Forelimb muscle (tissue), 1 donor: ENCODE measurements around the gene CLIC4. TPM values are rescaled to one million over a fixed set of nuclear protein-coding genes. Genes with fewer than 3 reads are reported as not detected.
"Not testable (repeated sequence)": the region's sequence is repeated elsewhere in the genome, so short reads cannot be mapped to it uniquely, and the experiment has no call there.

ENCODE experiments used
- DNase-seq: peaks from one replicate; pipeline ENCODE4 v3.0.0-alpha.2; 2013; ENCODE audit warnings: low read depth
- polyA plus RNA-seq: library from polyadenylated mRNA; unstranded; fragments of 120-200 nt; gene quantifications from one replicate; pipeline ENCODE4 v1.2.1, GENCODE V29; 2013; ENCODE audit not compliant: insufficient read length

CLIC4 gene
- polyA plus RNA-seq, 1 donor: 115 TPM

DNA sequence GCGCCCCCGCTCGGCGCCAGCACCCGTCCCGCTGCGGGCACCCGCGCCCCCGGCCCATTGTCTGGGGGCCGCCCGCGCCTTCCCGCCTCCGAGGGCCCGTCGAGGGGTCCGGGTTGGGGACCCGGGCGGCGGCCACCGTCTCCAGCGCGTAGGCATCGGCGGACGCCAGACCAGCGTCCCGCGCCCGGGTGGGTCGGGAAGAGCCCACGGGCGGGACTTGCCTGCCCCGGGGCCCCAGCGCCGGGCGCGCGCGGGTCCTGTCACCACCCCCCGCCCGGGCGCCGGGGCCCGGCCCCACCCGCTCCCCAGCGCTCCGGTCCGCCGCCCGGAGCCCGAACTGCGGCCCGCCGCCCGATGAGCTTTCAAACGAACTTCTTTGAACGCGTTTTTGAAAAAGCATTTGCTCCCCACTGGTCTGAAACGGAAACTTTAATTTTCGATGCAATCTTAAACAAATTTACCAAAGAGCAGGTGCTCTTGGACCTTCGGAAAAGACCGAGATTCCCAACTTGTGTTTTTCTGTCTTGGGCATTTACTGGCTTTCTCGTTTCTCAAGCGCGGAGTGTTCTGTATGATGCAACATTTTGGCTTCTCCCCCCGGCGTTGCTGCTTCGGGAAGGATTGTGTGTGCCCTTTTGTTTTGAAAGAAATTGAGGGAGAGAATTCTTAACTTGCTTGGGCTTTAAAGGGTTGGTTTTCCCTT is 615 bp downstream of the CLIC4 start:
- DNase-seq: no peak

DNA sequence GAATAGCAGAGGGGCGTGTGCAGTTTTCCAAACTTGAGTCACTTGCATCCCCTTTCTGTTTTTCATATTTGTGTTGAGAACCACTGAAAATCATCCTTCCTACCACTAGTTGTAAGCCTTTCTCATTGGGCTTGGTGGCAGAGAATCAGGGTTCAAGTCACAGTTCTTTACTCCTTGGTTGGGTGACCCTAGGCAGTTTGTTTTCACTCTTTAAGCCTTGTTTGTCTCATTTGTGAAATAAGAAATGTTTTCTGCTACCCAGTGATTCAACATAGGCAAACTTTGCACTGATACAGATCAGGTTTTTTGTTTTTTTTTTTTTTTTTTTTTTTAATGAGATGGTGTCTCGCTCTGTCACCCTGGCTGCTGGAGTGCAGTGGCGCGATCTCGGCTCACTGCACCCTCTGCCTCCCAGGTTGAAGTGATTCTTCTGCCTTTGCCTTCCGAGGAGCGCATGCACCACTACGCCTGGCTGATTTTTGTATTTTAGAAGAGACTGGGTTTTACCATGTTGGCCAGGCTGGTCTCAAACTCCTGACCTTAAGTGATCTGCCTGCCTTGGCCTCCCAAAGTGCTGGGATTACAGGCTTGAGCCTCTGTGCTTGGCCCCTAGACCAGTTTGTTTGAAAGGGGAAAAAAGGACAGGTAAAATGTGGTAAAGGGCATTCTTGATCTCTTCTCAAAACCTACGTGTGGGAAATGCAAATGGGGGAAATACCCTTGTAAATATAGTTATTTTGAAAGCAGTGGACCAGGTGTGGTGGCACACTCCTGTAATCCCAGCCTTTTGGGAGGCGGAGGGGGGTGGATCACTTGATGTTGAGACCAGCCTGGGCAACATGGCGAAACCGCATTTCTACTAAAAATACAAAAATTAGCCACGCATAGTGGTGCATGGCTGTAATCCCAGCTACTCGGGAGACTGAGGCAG is 3.2 kb downstream of the CLIC4 start:
- no peak for DNase-seq

DNA sequence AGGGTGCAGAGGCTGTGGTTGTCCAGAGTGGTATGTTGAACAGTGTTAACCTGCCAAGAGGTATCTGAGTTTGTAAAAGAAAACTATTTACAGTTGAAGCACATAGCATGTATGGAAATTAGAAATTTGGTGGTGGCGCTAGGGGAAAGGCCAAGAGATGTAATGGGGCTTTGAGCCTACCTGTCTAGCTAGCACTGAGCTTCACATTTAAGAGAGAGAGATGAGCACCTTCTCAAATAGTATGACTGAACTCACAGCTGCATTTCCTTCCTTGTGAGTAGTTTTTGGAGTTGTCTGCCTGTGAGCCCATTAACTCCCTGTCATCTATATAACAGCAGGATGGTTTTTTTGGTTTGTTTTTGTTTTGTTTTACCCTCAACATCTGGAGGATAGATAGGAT is 4.0 kb downstream of the CLIC4 start:
- DNase-seq: no peak

DNA sequence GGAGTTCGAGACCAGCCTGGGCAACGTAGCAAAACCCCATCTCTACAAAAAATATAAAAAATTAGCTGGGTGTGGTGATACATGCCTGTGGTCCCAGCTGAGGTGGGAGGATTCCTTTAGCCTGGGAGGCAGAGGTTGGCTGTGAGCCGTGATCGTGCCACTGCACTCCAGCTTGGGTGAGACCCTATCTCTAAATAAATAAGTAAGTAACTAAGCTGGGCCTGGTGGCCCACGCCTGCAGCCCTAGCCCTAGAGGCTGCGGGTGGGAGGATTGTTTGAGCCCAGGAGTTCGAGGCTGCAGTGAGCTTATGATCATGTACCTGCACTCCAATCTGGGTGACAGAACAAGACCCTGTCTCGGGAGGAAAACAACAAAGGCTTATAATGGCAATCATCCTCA is 4.6 kb downstream of the CLIC4 start:
- DNase-seq: no peak

DNA sequence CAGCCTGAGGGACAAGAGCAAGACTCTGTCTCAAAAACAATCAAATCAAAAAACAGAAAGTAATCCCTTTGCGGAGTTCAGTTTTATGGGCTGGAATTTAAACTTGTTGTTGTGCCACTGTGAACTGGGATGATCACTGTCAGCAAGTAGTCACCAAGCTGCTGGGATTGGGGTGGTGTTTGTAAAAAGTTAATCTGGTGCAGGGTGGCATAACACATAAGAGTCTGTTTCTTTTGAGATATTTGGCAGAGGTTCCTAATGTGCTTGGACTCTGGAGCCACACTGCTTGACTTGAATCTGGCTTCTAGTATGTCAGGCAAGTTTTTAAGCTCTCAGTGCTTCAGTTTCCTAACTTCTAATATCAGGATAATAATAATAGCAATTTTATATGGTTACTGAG is 6.6 kb downstream of the CLIC4 start:
- no peak for DNase-seq

DNA sequence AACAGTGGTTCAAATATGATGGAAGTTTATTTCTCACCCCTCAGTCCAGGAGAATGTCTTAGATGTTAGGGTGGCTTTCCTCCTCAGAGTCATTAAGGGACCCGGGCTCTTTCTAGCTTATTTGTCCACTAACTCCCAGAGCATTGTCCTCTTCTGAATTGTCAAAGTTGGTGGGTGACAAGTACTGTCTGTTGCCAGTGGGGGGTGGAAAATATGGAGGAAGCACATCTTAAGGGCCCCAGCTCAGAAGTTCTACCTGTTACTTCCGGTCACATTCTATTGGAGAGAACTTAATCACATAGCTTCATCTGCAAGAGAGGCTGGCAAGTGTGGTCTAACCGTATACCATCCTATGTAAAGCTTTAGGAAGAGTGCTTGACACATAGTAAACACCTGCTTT is 7.1 kb downstream of the CLIC4 start:
- DNase-seq: no peak

DNA sequence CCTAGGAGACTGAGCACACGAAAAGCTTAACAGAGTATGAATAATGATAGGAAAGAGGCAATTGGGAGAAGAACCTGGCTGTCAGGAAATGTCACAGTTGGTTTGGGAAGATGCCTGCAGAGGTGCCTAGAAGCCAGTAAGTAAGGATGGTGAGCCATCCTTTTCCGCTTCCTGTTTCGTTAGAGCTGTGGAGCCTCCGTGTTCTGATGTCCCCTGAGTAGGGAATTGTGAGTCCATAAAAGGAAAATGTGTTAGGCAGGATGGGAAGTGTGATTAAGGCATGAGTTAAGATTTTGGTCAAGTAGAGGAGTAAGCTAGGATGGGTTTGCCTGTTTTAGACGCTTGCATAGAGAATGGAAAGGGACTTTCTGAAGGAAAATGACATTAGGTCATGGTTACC is 9.0 kb downstream of the CLIC4 start:
- DNase-seq: no peak

DNA sequence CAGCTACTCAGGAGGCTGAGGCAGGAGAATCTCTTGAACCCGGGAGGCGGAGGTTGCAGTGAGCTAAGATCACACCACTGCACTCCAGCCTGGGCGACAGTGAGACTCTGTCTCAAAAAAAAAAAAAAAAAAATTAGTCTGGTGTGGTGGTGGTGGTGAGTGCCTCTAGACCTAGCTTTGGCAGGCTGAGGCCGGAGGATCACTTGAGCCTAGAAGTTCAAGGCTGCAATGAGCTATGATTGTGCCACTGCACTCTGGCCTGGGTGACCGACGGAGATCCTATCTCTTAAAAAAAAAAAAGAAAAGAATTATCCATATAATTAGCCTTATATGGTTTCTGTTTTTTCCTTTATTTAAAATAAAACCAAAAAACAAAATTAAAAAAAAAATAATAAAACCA is 10.1 kb downstream of the CLIC4 start:
- DNase-seq: not testable (repeated sequence)

DNA sequence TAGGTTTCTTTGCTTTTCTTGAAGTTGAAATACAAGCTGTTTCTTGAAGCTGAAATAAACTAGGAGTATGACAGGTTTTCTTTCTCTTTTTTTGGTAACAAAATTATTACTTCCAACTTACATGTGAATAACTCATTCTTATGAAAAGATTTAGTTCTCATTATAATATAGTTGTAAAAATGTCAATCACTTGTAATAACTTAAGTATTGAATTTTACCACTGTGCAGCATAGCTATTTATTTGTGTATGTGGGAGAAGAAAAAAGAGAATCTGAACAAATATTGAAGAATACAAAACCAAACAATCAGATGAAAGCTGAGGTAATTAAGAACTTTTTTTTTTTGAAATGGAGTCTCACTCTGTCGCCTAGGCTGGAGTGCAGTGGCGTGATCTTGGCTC is 11.1 kb downstream of the CLIC4 start:
- no peak for DNase-seq

DNA sequence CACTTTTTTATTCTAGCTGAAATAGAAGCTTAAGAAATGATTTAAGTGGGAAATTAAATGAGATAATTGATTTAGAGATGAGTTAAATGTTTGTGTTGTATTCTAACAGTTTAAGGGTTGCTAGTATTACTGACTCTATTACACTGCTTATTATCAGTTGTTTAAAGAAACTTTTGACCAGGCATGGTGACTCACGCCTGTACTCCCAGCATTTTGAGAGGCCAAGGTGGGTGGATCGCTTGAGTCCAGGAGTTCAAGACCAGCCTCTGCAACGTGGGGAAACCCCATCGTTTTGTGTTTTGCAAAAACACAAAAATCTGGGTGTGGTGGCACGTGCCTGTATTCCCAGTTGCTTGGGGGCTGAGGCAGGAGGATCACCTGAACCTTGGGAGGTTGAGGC is 14.2 kb downstream of the CLIC4 start:
- no peak for DNase-seq

DNA sequence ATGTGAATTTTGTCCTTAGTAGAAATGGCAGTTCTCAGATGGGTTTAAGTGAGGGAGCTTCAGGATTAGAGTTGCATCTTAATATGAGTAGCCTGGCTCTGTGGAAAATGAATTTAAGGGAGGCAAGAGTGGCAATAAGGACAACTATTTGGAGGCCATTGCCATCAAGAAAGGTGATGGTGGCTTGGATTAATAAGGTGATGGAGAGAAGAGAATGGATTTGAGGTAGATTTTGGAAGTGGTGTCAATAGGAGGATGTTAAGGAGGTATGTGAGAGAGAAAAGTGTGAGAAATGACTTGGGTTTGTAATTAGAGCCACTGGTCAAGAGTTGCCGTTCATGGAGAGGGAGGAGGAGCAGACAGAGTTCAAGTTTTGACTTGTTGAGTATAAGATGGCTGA is 16.3 kb downstream of the CLIC4 start:
- DNase-seq: no peak

DNA sequence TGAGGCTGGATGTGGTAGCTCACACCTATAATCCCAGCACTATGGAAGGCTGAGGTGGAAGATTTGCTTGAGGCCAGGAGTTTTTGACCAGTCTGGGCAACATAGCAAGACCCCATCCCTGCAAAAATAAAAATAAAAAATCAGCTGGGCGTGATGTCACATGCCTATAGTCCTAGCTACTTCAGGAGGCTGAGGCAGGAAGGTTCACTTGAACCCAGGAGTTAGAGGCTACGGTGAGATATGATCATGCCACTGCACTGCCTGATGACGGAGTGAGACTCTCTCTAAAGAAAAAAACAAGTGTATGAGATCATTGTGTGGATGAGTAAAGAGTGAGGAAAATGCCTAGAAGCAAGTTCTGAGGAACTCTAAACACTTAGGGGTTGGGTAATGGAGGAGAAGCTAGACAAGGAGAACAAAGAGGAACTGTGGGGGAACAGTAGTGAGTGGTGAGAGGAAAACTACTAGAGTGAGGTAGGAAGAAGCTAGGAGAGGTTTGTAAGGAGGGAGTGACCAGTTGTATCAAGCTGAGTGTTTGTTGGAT is 17.0 kb downstream of the CLIC4 start:
- DNase-seq: no peak

DNA sequence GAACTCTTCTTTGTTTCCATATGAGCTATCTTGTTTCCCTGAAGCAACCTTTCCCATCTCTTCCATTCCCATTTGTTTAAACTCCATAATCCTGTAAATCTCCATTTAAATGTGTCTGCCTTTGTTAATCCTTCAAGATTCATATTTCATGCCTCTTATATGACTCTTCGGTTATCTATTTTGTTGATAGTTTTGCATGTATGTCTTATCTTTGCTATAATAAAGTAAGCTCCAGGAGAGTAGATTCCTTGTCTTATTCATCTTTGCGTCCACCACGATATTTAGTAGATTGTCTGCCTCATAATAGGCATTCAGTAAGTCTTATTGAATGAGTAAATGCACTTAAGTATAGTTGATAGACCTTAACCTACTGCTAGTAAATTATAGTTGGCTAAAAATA is 18.4 kb downstream of the CLIC4 start:
- DNase-seq: no peak

DNA sequence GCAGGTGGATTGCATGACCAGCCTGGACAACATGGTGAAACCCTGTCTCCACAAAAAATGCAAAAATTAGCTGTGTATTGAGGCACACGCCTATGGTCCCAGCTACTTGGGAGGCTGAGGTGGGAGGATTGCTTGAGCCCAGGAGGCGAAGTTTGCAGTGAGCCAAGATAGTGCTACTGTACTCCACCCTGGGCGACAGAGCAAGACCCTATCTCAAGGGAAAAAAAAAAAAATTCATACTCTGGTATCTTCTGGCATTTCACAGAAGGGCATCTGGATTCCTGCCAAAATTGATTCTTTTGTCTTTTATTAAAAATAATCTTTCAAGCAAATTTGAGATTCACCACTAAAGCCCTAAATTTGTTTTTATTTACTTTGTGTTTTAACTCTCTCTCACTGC is 19.2 kb downstream of the CLIC4 start:
- DNase-seq: no peak

DNA sequence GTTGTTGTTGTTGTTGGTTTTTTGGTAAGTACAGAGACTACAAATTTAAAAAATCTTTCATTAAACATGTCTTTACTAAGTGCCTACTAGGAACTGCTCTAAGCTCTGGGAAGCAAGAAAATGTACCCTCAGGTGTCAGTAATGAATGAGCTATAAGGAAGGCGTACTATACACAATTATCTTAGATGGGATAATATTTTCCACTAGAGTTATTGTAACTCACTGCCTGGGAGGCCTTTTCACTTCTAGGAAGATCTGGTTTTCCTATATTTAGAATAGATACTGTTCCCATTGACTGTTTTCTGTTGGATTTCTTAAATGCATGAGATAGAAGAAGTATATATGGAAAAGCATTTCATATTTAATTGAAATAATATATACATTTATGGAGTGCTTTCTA is 19.6 kb downstream of the CLIC4 start:
- no peak for DNase-seq

DNA sequence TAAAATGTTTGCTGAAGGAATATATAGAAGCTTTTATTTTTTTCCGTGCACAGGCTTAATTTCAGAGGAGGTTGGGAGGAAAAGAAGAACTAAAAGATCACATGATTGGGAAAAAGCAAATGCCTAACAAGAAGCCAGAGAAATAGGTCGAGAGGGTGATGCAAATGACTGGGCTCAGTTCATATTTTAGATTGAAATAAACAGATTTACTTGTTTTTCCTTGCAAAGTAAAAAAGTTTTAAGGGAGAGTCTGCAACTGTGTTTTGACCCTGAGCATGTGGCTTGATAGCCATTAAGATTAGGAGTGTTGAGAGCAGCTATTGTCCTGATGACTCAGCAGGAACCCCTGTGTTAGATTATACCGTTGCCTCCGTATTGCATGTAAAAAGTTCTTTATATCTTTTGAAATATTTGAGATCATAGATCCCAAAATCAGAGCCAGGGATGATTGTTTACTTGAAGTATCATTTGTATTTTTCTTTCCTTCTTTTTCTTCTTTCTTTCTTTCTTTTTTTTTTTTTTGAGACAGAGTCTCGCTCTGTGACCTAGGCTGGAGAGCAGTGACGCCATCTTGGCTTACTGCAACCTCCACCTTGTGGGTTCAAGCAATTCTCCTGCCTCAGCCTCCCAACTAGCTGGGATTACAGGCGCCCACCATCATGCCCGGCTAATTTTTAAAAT is 20.2 kb downstream of the CLIC4 start:
- no peak for DNase-seq

DNA sequence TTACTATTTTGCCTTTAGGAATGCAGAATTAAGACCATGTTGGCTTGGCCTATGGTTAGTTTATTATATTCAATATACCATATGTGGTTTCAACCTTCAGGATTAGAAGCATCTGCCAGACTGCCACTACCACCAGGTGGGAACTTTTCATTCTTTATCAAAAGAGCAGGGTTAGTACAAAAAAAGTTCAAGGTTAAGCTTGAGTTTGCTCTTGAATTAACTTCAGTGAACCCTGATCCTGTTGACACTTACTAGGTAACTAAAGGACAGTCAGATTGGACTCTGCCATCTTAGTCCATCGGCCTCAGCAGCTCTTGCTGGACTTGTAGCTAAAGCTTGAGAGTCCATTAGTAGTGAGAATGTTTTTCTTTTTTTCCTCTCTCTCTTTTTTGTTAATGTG is 22.1 kb downstream of the CLIC4 start:
- no peak for DNase-seq

DNA sequence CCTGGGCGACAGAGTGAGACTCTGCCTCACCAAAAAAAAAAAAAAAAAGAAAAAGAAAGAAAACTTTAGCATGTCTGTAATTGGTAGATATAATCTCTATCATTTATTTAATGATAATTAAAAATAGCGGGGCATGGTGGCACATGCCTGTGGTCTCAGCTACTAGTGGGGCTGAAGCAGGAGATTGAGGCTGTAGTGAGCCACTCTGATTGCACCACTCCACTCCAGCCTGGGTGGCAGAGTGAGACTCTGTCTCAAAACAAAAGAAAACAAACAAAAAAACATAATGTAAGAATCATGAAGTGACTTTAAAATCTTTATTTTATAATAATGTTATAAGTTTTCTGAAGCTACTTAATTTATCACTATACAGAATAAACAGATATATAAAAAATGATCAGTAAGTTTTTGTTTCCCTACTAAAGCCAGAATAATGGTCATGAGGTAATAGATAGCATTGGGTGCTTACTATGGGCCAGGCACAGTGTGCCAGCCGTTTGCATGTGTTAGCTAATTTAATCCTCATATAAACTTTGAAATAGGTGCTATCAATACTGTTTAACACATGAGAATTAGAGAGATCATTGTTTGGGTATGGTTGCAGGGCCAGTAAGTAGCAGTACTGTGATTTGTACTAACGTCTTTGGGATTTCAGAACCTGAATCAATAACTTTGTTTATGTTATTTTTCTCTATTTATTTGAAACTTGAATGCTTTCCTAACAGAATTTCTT is 23.8 kb downstream of the CLIC4 start:
- DNase-seq: no peak

DNA sequence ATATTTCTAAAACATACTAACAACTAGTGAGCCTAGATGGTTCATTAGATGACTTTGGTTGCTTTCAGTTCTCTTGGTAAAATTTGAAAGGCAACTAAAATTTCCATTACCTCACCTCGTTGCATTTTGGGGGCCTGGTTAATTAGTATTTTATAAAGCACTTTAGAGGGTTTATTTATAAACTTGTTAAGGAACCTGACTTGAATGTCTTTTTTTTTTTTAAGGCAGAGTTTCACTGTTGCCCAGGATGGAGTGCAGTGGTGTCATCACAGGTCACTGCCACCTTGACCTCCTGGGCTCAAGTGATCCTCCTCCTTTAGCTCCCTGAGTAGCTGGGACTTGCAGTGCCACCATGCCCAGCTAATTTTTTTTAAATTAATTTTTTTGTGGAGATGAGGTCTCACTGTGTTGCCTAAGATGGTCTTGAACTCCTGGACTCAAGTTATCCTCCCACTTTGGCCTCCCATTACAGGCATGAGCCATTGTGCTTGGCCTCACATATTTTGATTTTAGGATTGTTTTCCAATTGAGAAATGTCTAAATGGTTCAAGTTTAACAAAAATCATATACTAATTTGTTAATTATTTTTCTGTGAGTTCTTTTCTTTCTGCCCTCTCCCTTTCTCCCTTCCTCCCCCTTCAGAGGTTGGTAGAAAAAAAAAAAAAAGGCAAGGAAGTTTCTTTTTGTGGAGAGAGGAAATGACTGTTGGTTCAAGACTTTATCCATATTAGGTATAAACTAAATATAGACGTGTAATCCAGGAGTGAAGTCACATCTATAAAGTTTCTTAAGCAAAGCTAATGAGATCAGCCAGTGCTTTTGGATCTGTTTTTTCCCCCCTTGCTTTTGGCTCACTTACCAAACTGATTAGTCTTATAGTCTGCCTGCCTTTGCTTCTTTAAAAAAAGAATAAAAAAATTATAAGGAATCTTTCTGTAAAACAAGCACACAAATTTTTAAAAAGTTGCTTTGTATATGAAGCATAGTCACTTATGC is 24.7 kb downstream of the CLIC4 start:
- DNase-seq: no peak

DNA sequence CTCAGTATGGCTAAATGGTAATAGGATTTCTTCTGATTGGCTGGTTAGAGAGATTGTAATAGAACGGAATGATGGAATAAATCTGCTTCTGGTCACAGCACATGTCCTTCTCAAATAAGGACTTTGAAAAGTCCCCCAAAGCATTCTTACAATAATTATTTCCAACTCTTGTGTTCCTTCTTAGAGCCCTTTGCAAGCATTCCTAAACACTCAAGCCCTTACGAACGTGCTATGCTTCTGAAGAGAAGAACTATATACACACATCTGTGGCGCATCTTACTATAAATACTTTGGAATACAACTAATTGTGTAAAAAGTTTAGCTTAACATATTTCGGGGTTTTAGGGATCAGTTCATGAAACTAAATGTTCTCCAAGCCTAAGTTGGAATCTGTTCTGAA is 25.6 kb downstream of the CLIC4 start:
- DNase-seq: no peak
